ENCODE measurements around the gene MYO18A.

Gene MYO18A

GRCh38 chr17:29078183-29079045 lies 101.8 kb downstream of the MYO18A start:
- DNase-seq (ENCODE audit: low spot score): no peak

GRCh38 chr17:29077320-29077719 lies 102.9 kb downstream of the MYO18A start:
- DNase-seq (ENCODE audit: low spot score): no peak

- no peak for DNase-seq (ENCODE audit: low spot score)
These were observed 103.5 kb downstream of the MYO18A start for GRCh38 chr17:29076722-29077121.

GRCh38 chr17:29076087-29076486 lies 104.1 kb downstream of the MYO18A start:
- no peak for DNase-seq (ENCODE audit: low spot score)

GRCh38 chr17:29074488-29074887 lies 105.7 kb downstream of the MYO18A start:
- DNase-seq (ENCODE audit: low spot score): no peak

GRCh38 chr17:29073520-29073919 lies 106.7 kb downstream of the MYO18A start:
- no peak for DNase-seq (ENCODE audit: low spot score)

GRCh38 chr17:29073045-29073444 lies 107.2 kb downstream of the MYO18A start:
- no peak for DNase-seq (ENCODE audit: low spot score)

- DNase-seq (ENCODE audit: low spot score): no peak
These were observed 108.9 kb downstream of the MYO18A start for GRCh38 chr17:29071303-29071702.

- DNase-seq (ENCODE audit: low spot score): no peak
These were observed 109.4 kb downstream of the MYO18A start for GRCh38 chr17:29070781-29071180.

- DNase-seq (ENCODE audit: low spot score): no peak
These were observed 109.9 kb downstream of the MYO18A start for GRCh38 chr17:29070308-29070707.

- peak; percentile 77 for DNase-seq (ENCODE audit: low spot score)
These were observed 110.6 kb downstream of the MYO18A start for GRCh38 chr17:29069526-29070041.

GRCh38 chr17:29068818-29069217 lies 111.4 kb downstream of the MYO18A start:
- no peak for DNase-seq (ENCODE audit: low spot score)

GRCh38 chr17:29066606-29067005 lies 113.6 kb downstream of the MYO18A start:
- no peak for DNase-seq (ENCODE audit: low spot score)

GRCh38 chr17:29066047-29066446 lies 114.2 kb downstream of the MYO18A start:
- DNase-seq (ENCODE audit: low spot score): no peak

- no peak for DNase-seq (ENCODE audit: low spot score)
These were observed 116.2 kb downstream of the MYO18A start for GRCh38 chr17:29063992-29064391.

GRCh38 chr17:29062215-29062614 lies 118.0 kb downstream of the MYO18A start:
- DNase-seq (ENCODE audit: low spot score): no peak

- DNase-seq (ENCODE audit: low spot score): no peak
These were observed 119.2 kb downstream of the MYO18A start for GRCh38 chr17:29061036-29061435.

- no peak for DNase-seq (ENCODE audit: low spot score)
These were observed 119.7 kb downstream of the MYO18A start for GRCh38 chr17:29060475-29060874.

- DNase-seq (ENCODE audit: low spot score): no peak
These were observed 120.9 kb downstream of the MYO18A start for GRCh38 chr17:29059281-29059680.

- no peak for DNase-seq (ENCODE audit: low spot score)
These were observed 121.8 kb downstream of the MYO18A start for GRCh38 chr17:29058391-29058790.

- DNase-seq (ENCODE audit: low spot score): no peak
These were observed 122.8 kb downstream of the MYO18A start for GRCh38 chr17:29057361-29057760.

GRCh38 chr17:29054835-29055234 lies 125.4 kb downstream of the MYO18A start:
- no peak for DNase-seq (ENCODE audit: low spot score)

GRCh38 chr17:29051731-29052130 lies 128.5 kb downstream of the MYO18A start:
- DNase-seq (ENCODE audit: low spot score): no peak

- no peak for DNase-seq (ENCODE audit: low spot score)
These were observed 129.0 kb downstream of the MYO18A start for GRCh38 chr17:29051194-29051593.

All from iPS-NIHi11 (cell line).